Neural progenitor cell (in vitro differentiated cells): ENCODE measurements around the gene GINS3.

Experiments
- EZH2 ChIP-seq: fragments of 200-600 bp; sonication (generic); IDR thresholded peaks from 2 replicates; pipeline ENCODE4 v1.6.1; 2017; ENCODE audit warnings: antibody characterized with exemption, mild to moderate bottlenecking, moderate library complexity
- TF ChIP-seq, protein P1 (sequence below): fragments of 200-600 bp; sonication (generic); IDR thresholded peaks from 2 replicates; pipeline ENCODE4 v1.5.1; 2017; ENCODE audit warnings: antibody characterized with exemption, mild to moderate bottlenecking

DNA sequence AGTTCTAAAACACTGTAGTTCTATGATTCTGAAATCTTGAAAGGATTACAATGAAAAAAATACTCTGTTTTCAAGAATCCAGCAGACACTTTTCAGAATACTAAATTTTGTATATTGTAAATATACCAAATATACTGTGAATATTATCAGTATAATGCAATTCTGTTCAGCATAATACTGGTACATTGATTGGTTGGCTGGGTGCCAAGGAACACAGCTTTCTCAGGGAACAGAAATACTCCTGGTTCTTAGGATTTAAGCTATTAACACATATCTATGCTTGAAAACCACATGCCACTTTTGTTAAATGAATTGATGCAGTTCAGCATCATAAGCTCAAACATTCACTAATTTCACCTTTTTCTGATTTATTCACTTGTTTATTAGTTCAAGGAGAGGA, 2.5 kb upstream of the GINS3 start:
- TF ChIP-seq, protein P1, sequence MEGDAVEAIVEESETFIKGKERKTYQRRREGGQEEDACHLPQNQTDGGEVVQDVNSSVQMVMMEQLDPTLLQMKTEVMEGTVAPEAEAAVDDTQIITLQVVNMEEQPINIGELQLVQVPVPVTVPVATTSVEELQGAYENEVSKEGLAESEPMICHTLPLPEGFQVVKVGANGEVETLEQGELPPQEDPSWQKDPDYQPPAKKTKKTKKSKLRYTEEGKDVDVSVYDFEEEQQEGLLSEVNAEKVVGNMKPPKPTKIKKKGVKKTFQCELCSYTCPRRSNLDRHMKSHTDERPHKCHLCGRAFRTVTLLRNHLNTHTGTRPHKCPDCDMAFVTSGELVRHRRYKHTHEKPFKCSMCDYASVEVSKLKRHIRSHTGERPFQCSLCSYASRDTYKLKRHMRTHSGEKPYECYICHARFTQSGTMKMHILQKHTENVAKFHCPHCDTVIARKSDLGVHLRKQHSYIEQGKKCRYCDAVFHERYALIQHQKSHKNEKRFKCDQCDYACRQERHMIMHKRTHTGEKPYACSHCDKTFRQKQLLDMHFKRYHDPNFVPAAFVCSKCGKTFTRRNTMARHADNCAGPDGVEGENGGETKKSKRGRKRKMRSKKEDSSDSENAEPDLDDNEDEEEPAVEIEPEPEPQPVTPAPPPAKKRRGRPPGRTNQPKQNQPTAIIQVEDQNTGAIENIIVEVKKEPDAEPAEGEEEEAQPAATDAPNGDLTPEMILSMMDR, result no peak
- TF ChIP-seq EZH2, result no peak
